ELR (cell line): ENCODE data around the gene EGLN2.
"Not testable (repeated sequence)": the region's sequence is repeated elsewhere in the genome, so short reads cannot be mapped to it uniquely, and the experiment has no call there.

Source experiments
- DNase-seq: peaks from one replicate; pipeline ENCODE4 v3.0.0-alpha.2; 2015; ENCODE audit warnings: low read depth

Gene EGLN2

GRCh38 chr19:40802300-40803169, 3.5 kb downstream of the EGLN2 start:
- DNase-seq = no peak

GRCh38 chr19:40803170-40803856, 4.3 kb downstream of the EGLN2 start:
- no peak for DNase-seq

- DNase-seq = no peak
Measured at GRCh38 chr19:40803857-40804782, 5.1 kb downstream of the EGLN2 start.

GRCh38 chr19:40804783-40805242, 5.8 kb downstream of the EGLN2 start:
- DNase-seq = no peak

- DNase-seq = no peak
Measured at GRCh38 chr19:40805258-40805868, 6.4 kb downstream of the EGLN2 start.

- DNase-seq = peak; percentile 86
Measured at GRCh38 chr19:40806423-40807146, 7.6 kb downstream of the EGLN2 start.

- peak; percentile 35 for DNase-seq
Measured at GRCh38 chr19:40807147-40808020, 8.4 kb downstream of the EGLN2 start.

GRCh38 chr19:40808021-40808325, 9.0 kb downstream of the EGLN2 start:
- DNase-seq = no peak

- DNase-seq = no peak
Measured at GRCh38 chr19:40808497-40808896, 9.5 kb downstream of the EGLN2 start.

GRCh38 chr19:40809358-40810086, 10.5 kb downstream of the EGLN2 start:
- DNase-seq = no peak

- no peak for DNase-seq
Measured at GRCh38 chr19:40810160-40810559, 11.2 kb downstream of the EGLN2 start.

GRCh38 chr19:40810649-40811408, 11.8 kb downstream of the EGLN2 start:
- DNase-seq = peak; percentile 82

GRCh38 chr19:40811478-40812341, 12.7 kb downstream of the EGLN2 start:
- no peak for DNase-seq

- DNase-seq = not testable (repeated sequence)
Measured at GRCh38 chr19:40812571-40812970, 13.6 kb downstream of the EGLN2 start.

GRCh38 chr19:40813182-40813581, 14.2 kb downstream of the EGLN2 start:
- no peak for DNase-seq

- DNase-seq = no peak
Measured at GRCh38 chr19:40815223-40815622, 16.2 kb downstream of the EGLN2 start.

GRCh38 chr19:40818480-40819399, 19.7 kb downstream of the EGLN2 start:
- DNase-seq = peak; percentile 53
